Trophoblast cell (in vitro differentiated cells and primary cell): ENCODE data around the gene KRT3.
A peak's percentile ranks its signal among the peaks of the same experiment; 100 is the strongest.

Experiments used
- DNase-seq, 2 donors: peaks; one replicate each; pipeline ENCODE4 v3.0.0-alpha.2; 2016
- H2AFZ ChIP-seq: 2 replicates; pipeline ENCODE4 v1.6.1; 2013; ENCODE audit warnings: low read length, moderate library complexity, mild to moderate bottlenecking; ENCODE audit not compliant: insufficient read depth, poor library complexity
- H2AK5ac ChIP-seq: 2 replicates; pipeline ENCODE4 v1.6.1; 2013; ENCODE audit warnings: mild to moderate bottlenecking, low read length
- H2BK120ac ChIP-seq: 2 replicates; pipeline ENCODE4 v1.6.1; 2013; ENCODE audit warnings: low read length, mild to moderate bottlenecking, moderate library complexity; ENCODE audit not compliant: insufficient read depth, poor library complexity
- H2BK12ac ChIP-seq: 2 replicates; pipeline ENCODE4 v1.6.1; 2013; ENCODE audit warnings: mild to moderate bottlenecking, low read length, moderate library complexity
- H2BK5ac ChIP-seq: 2 replicates; pipeline ENCODE4 v1.6.1; 2013; ENCODE audit warnings: low read length, low read depth, moderate library complexity, mild to moderate bottlenecking; ENCODE audit not compliant: poor library complexity
- H3K14ac ChIP-seq: 2 replicates; pipeline ENCODE4 v1.6.1; 2013; ENCODE audit warnings: mild to moderate bottlenecking, low read length
- H3K18ac ChIP-seq: 2 replicates; pipeline ENCODE4 v1.6.1; 2013; ENCODE audit warnings: mild to moderate bottlenecking, low read length
- H3K23ac ChIP-seq: 2 replicates; pipeline ENCODE4 v1.6.1; 2013; ENCODE audit warnings: low read length
- H3K27ac ChIP-seq: 2 replicates; pipeline ENCODE4 v1.5.1; 2013; ENCODE audit warnings: low read depth, mild to moderate bottlenecking, inconsistent platforms, low read length, moderate library complexity
- H3K27me3 ChIP-seq: 2 replicates; pipeline ENCODE4 v1.6.1; 2013; ENCODE audit warnings: inconsistent platforms, mild to moderate bottlenecking, low read length, moderate library complexity; ENCODE audit not compliant: insufficient read depth
- H3K36me3 ChIP-seq, 2 experiments: 1 replicate in 1 of 2; 2 replicates in 1 of 2; pipeline ENCODE4 v1.6.1; 2013; ENCODE audit warnings: low read length in 2 of 2, mild to moderate bottlenecking in 2 of 2, moderate library complexity in 1 of 2; ENCODE audit not compliant: insufficient read depth in 2 of 2, control insufficient read depth in 1 of 2
- H3K4ac ChIP-seq: 2 replicates; pipeline ENCODE4 v1.6.1; 2013; ENCODE audit warnings: low read depth, mild to moderate bottlenecking, low read length, moderate library complexity
- H3K4me1 ChIP-seq, 2 experiments: 1 replicate in 1 of 2; 2 replicates in 1 of 2; pipeline ENCODE4 v1.6.1; 2013; ENCODE audit warnings: low read length in 2 of 2, mild to moderate bottlenecking in 2 of 2, moderate library complexity in 1 of 2; ENCODE audit not compliant: insufficient read depth in 2 of 2, control insufficient read depth in 1 of 2
- H3K4me2 ChIP-seq: 2 replicates; pipeline ENCODE4 v1.6.1; 2013; ENCODE audit warnings: inconsistent platforms, mild to moderate bottlenecking, low read length, moderate library complexity
- H3K4me3 ChIP-seq: 2 replicates; pipeline ENCODE4 v1.5.1; 2013; ENCODE audit warnings: mild to moderate bottlenecking, low read depth, low read length, inconsistent platforms
- H3K79me1 ChIP-seq: one replicate; pipeline ENCODE4 v1.6.1; 2013; ENCODE audit warnings: low read length
- H3K79me2 ChIP-seq: 2 replicates; pipeline ENCODE4 v1.6.1; 2013; ENCODE audit warnings: low read length, mild to moderate bottlenecking; ENCODE audit not compliant: control insufficient read depth, insufficient read depth, poor library complexity
- H3K9ac ChIP-seq: 2 replicates; pipeline ENCODE4 v1.6.1; 2013; ENCODE audit warnings: mild to moderate bottlenecking, low read length
- H3K9me3 ChIP-seq: 2 replicates; pipeline ENCODE4 v1.6.1; 2013; ENCODE audit warnings: low read depth, mild to moderate bottlenecking, control low read depth, inconsistent platforms, low read length; ENCODE audit not compliant: insufficient read depth
- H4K12ac ChIP-seq: 2 replicates; pipeline ENCODE4 v1.6.1; 2013; ENCODE audit warnings: low read depth, mild to moderate bottlenecking, low read length, moderate library complexity
- H4K8ac ChIP-seq: 2 replicates; pipeline ENCODE4 v1.6.1; 2013; ENCODE audit warnings: low read depth, mild to moderate bottlenecking, low read length, moderate library complexity
- H4K91ac ChIP-seq: one replicate; pipeline ENCODE4 v1.6.1; 2013; ENCODE audit warnings: low read depth, mild to moderate bottlenecking, low read length, moderate library complexity
- WGBS: extraction: QIAGEN DNeasy Blood & Tissue Kit; methylation state at CpG from one replicate; pipeline ENCODE4 v1.1.7; 2013; ENCODE audit warnings: missing lambda C conversion rate; ENCODE audit not compliant: insufficient read length, insufficient coverage; ENCODE audit errors: extremely low coverage; 5-methylcytosine and 5-hydroxymethylcytosine counted together

The KRT3 gene

DNA sequence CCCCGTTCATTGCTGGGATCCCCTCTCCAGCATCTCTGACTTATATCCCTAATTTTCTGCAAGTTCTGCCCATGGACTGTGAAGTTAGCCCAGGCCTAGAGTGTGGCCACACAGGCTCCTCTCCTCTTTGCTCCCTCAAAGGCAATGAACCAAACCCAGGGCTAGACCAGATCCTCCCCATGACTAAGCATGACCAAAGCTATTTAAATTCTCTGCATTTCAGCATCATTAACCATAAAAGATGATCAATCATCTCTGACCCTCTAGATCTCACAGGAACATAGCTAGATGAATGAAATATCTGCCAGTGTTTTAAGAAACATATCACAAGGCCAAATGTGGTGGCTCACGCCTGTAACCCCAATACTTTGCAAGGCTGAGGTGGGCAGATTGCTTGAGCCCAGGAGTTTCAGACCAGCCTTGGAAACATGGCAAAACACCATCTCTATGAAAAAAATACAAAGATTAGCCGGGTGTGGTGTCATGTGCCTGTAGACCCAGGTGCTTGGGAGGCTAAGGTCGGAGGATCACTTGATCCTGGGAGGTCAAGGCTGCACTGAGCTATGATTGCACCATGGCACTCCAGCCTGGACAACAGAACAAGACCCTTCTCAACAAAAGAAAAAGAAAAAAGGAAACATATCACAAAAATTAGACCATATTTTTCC, 2.2 kb upstream of the KRT3 start:
- Histone ChIP-seq H3K23ac (no peak overlapping the region), H4K12ac (no peak overlapping the region), H3K36me3 (no peaks in the 10 kb centered on the region), H3K4me3 (no peak overlapping the region), H2BK12ac (no peak overlapping the region), H3K79me2 (no peaks in the 10 kb centered on the region), H3K79me1 (no peaks in the 10 kb centered on the region), H3K4ac (no peak overlapping the region), H3K4me1 (no peaks in the 10 kb centered on the region), H4K91ac (no peak overlapping the region), H3K18ac (no peak overlapping the region), H3K9ac (no peak overlapping the region), H2BK5ac (no peak overlapping the region), H3K14ac (no peak overlapping the region), H4K8ac (no peak overlapping the region), H3K27me3 (no peaks in the 10 kb centered on the region), H3K9me3 (peaks cover 2% of the 10 kb centered on the region), H2BK120ac (no peak overlapping the region), H3K4me2 (no peak overlapping the region), H2AK5ac (no peak overlapping the region), H3K27ac (no peak overlapping the region), H2AFZ (no peak overlapping the region)
- no CpG with 5 or more reads among the region's 4 CpGs for whole genome bisulfite sequencing
- DNase-seq: peak in 1 of 2 donors; percentile 18

DNA sequence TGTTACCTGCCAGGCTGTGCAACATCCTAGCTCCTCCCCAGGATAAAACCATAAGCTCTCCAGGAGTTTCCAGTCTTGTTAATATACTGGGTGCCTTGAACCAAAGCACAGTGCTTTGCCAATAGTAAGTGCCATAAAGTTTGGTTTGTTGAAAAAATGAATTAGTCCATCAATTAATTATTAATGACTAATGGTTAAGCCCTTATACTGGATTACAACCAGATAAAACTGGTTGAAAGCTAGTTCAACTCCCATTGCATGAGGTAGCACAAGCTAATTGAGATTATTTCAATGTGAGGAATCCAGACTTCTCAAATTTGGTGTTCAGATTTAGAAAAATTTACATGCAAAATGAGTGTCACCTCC, 1.6 kb upstream of the KRT3 start:
- H3K9ac ChIP-seq: no peak overlapping the region
- H3K4me3 ChIP-seq: no peak overlapping the region
- H2BK12ac ChIP-seq: no peak overlapping the region
- H3K4ac ChIP-seq: no peak overlapping the region
- no peak overlapping the region for H2BK120ac ChIP-seq
- H3K9me3 ChIP-seq: peaks cover 2% of the 10 kb centered on the region
- H4K12ac ChIP-seq: no peak overlapping the region
- no peaks in the 10 kb centered on the region for H3K79me2 ChIP-seq
- H3K18ac ChIP-seq: no peak overlapping the region
- no peaks in the 10 kb centered on the region for H3K27me3 ChIP-seq
- no peak overlapping the region for H2BK5ac ChIP-seq
- H3K4me1 ChIP-seq: no peaks in the 10 kb centered on the region
- DNase-seq: no peak
- no peak overlapping the region for H3K14ac ChIP-seq
- H3K27ac ChIP-seq: no peak overlapping the region
- H4K8ac ChIP-seq: no peak overlapping the region
- H3K79me1 ChIP-seq: no peaks in the 10 kb centered on the region
- no peak overlapping the region for H2AK5ac ChIP-seq
- no peak overlapping the region for H2AFZ ChIP-seq
- no peak overlapping the region for H3K23ac ChIP-seq
- no peak overlapping the region for H4K91ac ChIP-seq
- no peaks in the 10 kb centered on the region for H3K36me3 ChIP-seq
- no peak overlapping the region for H3K4me2 ChIP-seq

DNA sequence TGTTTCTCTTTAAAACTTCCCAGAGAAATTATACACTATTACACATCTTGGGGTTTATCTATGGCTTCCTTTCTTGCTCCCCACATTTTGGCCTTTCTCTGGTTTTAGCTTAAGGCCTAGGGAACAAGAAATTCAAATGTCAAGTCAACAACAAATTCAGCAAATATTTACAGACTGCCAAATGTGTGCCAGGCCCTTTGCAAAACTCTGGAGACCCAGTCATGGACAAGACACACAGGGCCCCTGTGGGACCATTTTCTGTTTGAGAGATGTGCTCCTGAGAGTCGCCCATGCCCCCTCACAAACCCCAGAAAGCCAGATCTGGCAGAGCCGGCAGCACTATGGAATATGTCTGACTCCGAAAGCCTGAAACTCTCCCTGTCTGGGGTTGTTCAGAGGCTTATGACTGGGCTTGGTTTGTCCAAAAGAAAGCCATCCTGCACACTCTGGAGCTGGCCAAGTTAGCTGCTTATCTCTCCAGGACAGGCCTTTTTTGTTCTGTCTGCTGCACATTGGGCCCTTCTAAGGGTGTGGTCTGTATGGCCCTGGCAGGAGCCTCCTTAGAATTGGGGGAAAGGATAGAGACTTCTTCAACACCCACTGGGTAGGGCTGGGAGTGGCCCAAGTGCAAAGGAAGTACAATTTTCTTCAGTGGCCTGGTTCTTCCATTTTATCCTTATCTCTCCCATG, 1.1 kb upstream of the KRT3 start:
- Histone ChIP-seq H3K9me3 (peaks cover 2% of the 10 kb centered on the region), H3K4me1 (no peaks in the 10 kb centered on the region), H2BK5ac (no peak overlapping the region), H3K79me1 (no peaks in the 10 kb centered on the region), H2AFZ (no peak overlapping the region), H4K8ac (no peak overlapping the region), H2BK120ac (no peak overlapping the region), H4K91ac (no peak overlapping the region), H3K27me3 (no peaks in the 10 kb centered on the region), H3K36me3 (no peaks in the 10 kb centered on the region), H3K4me2 (no peak overlapping the region), H2AK5ac (no peak overlapping the region), H3K14ac (no peak overlapping the region), H3K23ac (no peak overlapping the region), H3K9ac (no peak overlapping the region), H2BK12ac (no peak overlapping the region), H4K12ac (no peak overlapping the region), H3K18ac (no peak overlapping the region), H3K79me2 (no peaks in the 10 kb centered on the region), H3K4ac (no peak overlapping the region), H3K27ac (no peak overlapping the region), H3K4me3 (no peak overlapping the region)
- DNase-seq: no peak
- no CpG with 5 or more reads among the region's 3 CpGs for WGBS

DNA sequence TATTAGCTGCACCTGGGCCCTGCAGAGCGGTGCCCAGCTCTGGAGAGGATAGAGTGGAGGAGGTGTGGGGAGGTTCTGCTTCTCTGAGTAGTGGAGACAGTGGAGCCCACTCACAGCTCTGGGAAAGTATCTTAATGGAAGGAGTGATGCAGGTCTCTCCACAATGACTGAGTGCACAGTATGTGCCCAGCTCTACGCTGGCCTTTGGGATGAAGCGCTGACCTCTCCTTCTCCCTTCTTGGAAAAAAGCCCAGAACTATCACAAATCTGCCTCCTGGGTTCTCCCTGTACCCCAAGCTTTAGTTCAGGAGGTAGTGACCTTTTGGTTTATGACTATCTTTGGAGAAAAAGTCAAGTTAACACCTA, 495 bp upstream of the KRT3 start:
- H3K27ac ChIP-seq: no peak overlapping the region
- no peak overlapping the region for H3K4me2 ChIP-seq
- H3K18ac ChIP-seq: no peak overlapping the region
- H4K91ac ChIP-seq: no peak overlapping the region
- no peak overlapping the region for H3K9ac ChIP-seq
- no peak overlapping the region for H4K12ac ChIP-seq
- no peaks in the 10 kb centered on the region for H3K36me3 ChIP-seq
- no peaks in the 10 kb centered on the region for H3K4me1 ChIP-seq
- H2AK5ac ChIP-seq: no peak overlapping the region
- H2BK12ac ChIP-seq: no peak overlapping the region
- H3K79me2 ChIP-seq: no peaks in the 10 kb centered on the region
- H3K9me3 ChIP-seq: peaks cover 2% of the 10 kb centered on the region
- no peak overlapping the region for H4K8ac ChIP-seq
- H3K4me3 ChIP-seq: no peak overlapping the region
- no peak overlapping the region for H3K23ac ChIP-seq
- WGBS: no CpG with 5 or more reads among the region's 3 CpGs
- H2BK5ac ChIP-seq: no peak overlapping the region
- H3K14ac ChIP-seq: no peak overlapping the region
- H2AFZ ChIP-seq: no peak overlapping the region
- DNase-seq: no peak
- no peaks in the 10 kb centered on the region for H3K79me1 ChIP-seq
- H2BK120ac ChIP-seq: no peak overlapping the region
- H3K4ac ChIP-seq: no peak overlapping the region
- H3K27me3 ChIP-seq: no peaks in the 10 kb centered on the region
